NT2/D1 (cell line): Measurements from ENCODE around the gene ZFP62.

Experiments used
- YY1 ChIP-seq: IDR thresholded peaks from 2 replicates; pipeline ENCODE4 v1.6.1; 2011; ENCODE audit not compliant: insufficient read length, insufficient read depth
- ZNF274 ChIP-seq: IDR thresholded peaks from 2 replicates; pipeline ENCODE4 v1.6.1; 2011; ENCODE audit warnings: mild to moderate bottlenecking, low read depth, low read length

- TF ChIP-seq ZNF274 (no peak), YY1 (no peak)
Observed at GRCh38 chr5:180799194-180799593, 61.9 kb downstream of the ZFP62 start.
